HG02763 (cell line): ENCODE results near the gene SBSN.

Source experiments
- ATAC-seq: cut with Tn5 transposase; IDR thresholded peaks from one replicate; pipeline ENCODE4 v1.9.1; 2021; ENCODE audit warnings: mild to moderate bottlenecking, moderate library complexity; ENCODE audit not compliant: unreplicated experiment

SBSN gene

GRCh38 chr19:35555301-35556005, 27.3 kb upstream of the SBSN start:
- no peak for ATAC-seq

- no peak for ATAC-seq
These were observed 26.0 kb upstream of the SBSN start for GRCh38 chr19:35554076-35554475.

GRCh38 chr19:35553385-35554000, 25.4 kb upstream of the SBSN start:
- no peak for ATAC-seq

GRCh38 chr19:35552534-35553384, 24.6 kb upstream of the SBSN start:
- ATAC-seq: no peak

DNA sequence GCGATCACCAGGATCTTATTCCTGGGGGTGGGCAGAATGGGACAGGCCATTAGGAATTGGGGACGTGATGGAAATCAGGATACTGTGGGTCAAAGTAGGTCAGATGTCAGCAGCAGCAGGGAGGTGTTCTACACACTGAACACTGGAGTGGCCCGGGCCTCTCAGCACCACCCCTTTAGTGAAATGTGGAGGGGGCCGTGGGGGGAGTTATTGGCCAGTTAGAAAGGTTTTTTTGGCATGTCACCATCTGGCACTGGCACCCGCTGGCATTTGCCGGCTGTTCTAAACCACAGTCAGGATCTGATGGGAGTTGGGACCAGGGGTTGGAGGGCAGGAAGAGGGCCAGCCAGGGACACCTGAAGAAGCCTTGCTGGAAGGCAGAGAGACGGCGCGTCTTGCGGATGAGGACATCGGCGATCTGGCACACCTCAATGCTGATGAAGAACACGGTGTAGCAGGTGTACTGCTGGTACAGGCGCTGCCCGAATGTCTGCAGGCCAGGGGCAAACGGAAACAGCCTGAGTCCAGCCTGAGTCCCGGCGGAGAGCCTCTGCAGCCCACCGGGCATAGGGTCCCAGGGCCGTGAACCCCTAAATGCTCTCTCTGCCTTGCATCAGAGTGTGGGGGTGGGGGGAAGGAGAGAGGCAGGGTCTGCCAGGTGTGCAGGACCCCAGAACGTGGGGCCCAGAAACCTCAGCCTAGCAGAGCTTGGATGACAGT, 23.1 kb upstream of the SBSN start:
- no peak for ATAC-seq

DNA sequence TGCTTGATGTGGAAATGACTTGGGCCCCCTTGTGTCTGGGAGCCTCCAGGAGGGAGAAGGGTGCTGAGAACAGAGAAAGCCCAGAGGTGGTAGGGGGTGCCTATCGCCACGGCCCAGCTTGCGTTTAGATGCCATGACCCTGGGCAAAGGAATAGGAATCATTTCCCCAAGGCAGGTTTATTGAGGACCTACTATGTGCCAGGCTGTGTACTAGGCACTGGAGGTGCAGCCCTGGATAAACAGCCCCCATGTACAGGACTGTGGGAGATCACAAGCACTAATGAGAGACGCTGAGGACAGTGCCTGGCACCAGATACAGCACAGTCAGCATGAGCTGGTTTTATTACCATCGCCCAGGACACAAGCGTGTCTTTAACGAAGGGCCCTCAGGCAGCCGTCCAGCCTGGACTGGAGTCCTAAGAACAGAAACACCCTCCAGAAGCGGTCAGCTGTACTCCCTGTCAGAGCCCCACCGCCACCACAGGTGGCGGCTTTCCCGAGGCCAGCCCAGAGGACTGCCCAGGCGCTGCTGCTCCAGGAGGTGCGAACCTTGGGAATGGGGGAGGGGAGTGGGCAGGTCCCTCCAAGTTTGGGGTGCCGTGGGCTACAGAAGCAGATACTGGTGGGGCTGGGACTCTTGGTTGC, 21.9 kb upstream of the SBSN start:
- no peak for ATAC-seq

DNA sequence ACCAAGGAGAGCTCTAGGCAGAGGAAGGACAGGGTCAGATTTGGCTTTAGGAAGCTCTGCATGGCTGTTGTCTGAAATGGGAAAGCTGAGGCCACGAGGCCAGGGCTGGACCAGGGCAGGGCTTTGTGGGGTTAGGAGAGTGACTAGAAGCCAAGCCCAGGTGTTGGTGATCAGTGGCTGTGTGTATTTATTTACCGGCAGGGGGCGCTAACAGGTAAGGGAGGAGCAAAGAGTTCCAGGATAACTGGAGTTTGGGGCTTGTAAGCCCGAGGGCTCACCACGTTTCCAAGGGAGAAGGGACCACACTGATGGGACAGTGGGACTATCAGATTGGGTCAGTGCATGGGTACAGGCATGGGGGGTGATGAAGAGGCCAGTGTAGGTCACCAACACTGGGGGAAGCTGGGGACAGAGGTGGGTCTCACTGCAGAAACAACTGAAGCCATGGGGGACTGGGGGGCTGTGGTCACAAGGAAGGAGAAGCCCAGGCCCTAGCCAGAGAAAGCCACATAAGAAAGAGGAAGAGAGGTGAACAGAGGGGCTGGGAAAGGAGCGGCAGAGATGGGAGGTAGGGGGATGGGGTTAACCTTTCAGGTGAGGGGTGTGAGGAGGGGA, 21.2 kb upstream of the SBSN start:
- no peak for ATAC-seq

DNA sequence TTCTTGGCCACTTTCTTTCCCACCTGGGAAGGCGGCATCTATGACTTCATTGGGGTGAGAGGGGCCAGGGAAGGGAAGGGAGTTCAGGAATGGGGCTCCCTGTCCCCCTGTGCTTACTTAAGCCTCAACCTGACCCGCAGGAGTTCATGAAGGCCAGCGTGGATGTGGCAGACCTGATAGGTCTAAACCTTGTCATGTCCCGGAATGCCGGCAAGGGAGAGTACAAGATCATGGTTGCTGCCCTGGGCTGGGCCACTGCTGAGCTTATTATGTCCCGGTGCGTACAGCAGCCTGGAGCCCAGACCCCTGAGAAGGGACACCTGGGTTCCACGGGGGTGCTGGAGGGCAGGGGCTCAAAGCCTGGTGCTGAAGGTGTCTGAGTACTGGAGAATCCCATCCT, 18.4 kb upstream of the SBSN start:
- ATAC-seq: no peak

DNA sequence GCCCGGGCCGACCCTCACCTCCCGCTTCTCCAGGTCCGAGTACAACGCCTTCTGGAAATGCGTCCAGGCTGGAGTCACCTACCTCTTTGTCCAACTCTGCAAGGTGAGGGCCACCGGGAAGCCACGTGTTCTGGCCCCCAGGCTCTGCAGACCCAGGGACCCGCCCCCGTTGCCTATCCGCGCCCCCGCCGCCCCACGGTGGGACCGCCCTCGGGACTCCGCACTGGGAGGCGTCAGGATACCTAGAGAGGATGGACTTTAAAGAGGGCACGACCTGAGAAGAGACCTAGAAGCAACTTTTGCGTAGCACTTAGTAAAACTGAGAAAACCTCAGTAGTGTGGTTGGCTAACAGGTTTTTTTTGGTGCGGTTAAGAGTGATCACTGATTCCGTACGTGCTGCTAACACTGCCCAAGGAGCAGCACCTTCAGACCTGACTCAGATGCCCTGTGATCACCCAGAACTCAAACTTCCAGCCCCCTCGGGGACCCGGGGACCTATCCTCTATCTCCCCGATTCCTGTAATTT, 17.8 kb upstream of the SBSN start:
- peak; percentile 38 for ATAC-seq

DNA sequence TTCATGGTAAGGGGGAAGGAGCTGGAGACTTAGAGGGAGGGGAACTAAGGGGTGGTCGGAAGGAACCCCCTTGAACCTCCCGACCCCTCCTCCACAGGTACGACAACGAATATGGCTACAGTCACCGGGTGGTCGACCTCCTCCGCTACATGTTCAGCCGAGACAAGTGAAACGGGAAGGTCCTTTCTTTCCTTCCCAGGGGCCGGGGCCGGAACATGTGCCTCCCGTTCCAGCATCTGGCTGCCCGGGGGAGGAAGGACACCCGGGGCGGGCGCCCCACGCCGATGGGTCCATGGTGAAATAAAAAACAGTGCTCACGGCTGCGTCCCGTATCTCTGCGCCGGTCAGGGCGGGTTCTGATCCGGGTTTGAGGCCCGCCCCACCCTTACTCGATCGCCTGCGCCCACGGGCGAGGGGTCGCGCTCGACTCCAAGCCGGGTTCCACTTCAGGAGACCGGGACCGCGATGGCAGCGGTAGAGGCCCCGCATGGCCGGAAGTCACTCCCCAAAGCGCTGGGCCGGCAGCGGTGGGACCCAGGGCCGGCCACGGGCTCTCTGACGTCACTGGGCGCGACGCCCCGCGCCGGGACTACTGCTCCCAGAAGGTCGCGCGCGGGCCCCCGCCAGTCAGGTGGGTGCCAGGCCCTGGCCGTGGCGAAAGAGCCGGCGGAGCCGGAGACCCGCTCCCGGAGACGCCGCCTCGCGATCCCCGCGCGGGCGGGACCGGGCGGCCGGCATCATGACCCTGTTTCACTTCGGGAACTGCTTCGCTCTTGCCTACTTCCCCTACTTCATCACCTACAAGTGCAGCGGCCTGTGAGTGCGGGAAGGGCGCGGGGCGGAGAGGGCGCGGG, 17.1 kb upstream of the SBSN start, which contains the start of gene TMEM147:
TSS of gene TMEM147 (plus strand) at position 626 of the 854 bp plus-strand sequence. CDS start at position 740, 114 bp downstream.
- peak; percentile 75 for ATAC-seq

- no peak for ATAC-seq
These were observed 16.1 kb upstream of the SBSN start for GRCh38 chr19:35544110-35544802.

DNA sequence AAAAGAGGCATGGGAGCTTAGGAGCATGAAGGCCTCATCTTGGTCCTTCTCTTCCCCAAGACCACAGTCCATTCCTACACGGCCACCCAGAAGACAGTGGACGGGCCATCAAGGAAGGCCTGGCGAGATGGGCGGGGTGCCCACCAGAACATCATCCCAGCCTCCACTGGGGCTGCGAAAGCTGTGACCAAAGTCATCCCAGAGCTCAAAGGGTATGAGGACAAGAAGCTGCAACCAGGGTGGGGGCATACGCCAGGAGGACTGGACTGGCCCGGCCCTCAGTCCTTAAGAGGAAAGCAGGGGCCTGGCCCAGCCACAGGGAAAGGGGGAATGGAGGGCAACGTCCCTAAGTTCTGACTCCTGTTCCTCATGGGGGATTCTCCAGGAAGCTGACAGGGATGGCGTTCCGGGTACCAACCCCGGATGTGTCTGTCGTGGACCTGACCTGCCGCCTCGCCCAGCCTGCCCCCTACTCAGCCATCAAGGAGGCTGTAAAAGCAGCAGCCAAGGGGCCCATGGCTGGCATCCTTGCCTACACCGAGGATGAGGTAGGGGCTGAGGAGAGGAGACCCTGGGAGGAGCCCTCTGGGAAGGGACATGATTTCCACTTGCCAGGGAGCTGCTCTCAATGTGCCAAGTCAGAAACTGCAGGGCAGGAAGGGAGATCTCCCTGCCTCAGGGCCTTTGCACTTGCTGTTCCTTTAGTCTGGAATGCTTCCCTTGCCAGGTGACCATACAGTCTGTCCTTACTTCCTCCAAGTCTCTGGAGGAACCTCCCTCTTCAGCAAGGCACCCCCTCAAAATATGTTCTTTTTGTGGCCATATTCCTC, 15.4 kb upstream of the SBSN start:
- no peak for ATAC-seq

DNA sequence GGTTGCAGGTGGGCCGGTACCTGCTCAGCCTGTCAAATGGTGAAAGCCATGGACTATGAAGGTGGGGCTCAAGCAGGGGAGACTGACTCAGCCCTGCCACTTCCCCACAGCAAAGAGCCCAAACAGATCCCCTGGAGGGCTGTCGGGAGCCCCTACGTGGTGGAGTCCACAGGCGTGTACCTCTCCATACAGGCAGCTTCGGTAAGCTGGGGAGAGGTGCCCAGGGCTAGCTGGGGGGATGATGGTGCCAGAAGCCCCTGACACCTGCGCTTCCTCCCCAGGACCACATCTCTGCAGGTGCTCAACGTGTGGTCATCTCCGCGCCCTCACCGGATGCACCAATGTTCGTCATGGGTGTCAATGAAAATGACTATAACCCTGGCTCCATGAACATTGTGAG, 14.1 kb upstream of the SBSN start:
- no peak for ATAC-seq

GRCh38 chr19:35540356-35540927, 12.3 kb upstream of the SBSN start:
- ATAC-seq: no peak

DNA sequence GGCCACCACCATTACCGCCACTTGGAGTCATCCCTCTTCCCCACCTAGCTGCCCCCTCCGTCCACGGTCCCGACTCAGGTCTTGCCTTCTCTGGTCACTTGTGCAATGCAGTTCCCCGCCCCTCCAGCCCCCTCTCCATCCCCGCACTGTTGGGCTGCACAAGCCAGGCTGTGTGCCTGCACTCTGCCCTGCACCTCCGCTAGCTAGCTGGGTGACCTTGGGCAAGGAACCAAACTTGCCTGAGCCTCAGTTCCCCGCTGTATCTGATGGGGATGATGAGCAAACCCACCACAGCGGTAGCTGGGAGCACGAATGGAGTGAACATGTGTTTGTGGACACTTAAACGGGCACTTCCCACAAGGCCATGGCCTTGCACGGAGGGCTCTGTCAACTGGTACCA, 11.7 kb upstream of the SBSN start:
- no peak for ATAC-seq

DNA sequence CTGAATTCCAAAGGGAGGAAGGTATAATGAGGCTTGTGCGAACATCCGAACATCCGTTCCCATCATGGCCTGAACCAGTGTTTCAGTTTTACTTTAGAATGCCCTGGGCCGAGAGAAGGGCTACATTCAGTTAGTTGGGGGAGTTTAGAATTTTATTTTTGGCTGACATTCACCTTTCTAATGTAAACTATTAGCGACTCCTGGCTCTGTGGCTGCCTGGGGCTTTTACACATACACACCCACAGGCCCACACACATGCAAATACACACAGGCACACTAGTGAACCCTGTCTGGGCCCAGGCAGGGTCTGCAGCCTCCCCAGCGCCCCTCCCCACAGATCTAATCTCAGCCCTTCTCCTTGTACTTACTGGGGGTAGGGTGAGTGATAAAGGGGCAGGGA, 11.2 kb upstream of the SBSN start:
- ATAC-seq: no peak

GRCh38 chr19:35534803-35535480, 6.8 kb upstream of the SBSN start:
- ATAC-seq: no peak
